Nucleus accumbens (tissue), 56 donors: ENCODE data around the gene USE1.

Source experiments
- DNase-seq, 56 donors: peaks; one replicate each; lab custom pipeline; 2025; lab: John Stamatoyannopoulos, UW

Gene USE1

GRCh38 chr19:17249887-17250548 is 34.9 kb downstream of the USE1 start:
- DNase-seq = no peak

DNA sequence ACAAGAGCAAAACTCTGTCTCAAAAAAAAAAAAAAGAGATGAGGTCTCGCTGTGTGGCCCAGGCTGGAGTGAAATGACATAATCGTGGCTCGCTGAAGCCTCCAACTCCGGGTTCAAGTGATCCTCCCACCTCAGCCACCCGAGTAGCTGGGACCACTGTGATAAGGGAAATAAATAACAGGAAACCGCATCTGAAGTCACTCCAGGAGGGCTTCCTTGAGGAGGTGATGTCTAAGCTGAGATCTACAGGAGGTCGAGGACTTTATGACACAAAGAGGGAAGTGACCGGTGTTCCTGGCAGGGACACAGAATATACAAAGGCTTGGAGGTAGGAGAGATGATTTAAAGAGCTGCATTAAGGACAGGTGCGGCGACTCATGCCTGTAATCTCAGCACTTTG is 39.5 kb downstream of the USE1 start:
- no peak for DNase-seq

DNA sequence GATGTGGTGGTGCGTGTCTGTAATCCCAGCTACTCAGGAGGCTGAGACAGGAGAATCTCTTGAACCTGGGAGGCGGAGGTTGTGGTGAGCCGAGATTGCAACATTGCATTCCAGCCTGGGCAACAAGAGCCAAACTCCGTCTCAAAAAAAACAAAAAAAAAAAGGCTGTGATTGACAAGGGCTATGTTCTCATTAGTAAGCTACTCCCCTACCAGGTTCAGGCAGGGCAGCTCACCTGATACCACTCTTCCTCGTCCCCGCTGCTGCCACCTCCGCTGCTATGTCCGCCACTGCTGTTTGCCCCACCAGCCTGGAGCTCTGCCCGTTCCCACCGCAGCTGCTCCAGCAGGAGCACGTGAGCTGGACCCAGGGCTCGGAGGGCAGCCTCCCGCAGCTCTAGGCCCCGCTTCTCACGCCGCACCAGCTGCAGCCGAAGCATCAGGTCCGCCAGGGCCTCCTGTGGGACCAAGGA is 40.0 kb downstream of the USE1 start:
- no peak for DNase-seq

GRCh38 chr19:17256130-17256529 is 41.0 kb downstream of the USE1 start:
- DNase-seq = no peak

DNA sequence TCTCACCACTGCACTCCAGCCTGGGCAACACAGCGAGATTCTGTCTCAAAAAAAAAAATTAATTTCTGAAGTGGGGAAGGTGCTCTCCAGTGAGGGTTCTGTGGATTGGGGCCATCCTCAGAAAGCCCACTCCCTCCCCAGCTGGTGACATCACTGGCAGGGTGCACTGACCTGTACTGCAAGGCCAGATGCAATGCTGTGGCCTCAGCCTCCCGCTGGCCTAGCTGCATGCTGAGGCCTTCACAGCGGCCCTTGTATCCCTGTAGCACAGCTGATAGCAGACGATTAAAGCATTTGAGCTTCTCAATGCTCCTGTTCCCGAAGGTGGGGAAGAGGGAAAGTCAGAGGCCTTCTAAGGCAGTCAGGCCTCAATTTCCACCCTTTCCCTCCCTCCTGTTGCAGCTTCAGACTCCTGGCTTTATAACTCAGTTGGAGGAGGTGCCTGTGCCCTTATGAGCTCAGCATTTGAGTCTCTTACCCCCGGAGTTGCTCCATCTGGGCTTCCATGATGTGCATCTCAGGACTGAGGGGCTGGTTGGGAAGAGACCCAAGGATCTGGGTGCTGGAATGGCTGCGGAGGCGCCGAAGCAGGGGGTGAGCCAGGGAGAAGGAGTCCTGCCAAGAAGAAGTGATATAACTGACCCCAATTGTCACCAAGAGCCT is 44.1 kb downstream of the USE1 start:
- DNase-seq = no peak

- no peak for DNase-seq
Observed at GRCh38 chr19:17259934-17260333, 44.8 kb downstream of the USE1 start.

GRCh38 chr19:17260842-17261325 is 45.7 kb downstream of the USE1 start:
- DNase-seq = peak in 30 of 56 donors; percentile 3 to 70 (median 34)

- no peak for DNase-seq
Observed at GRCh38 chr19:17262557-17262956, 47.4 kb downstream of the USE1 start.

- no peak for DNase-seq
Observed at GRCh38 chr19:17263712-17264640, 48.8 kb downstream of the USE1 start.

GRCh38 chr19:17264641-17264979 is 49.5 kb downstream of the USE1 start, which contains the start of gene USHBP1:
Gene USHBP1 (minus strand): TSS chr19:17264745. CDS start chr19:17264299, 446 bp downstream.
- DNase-seq = no peak

GRCh38 chr19:17266026-17266425 is 50.9 kb downstream of the USE1 start:
- no peak for DNase-seq

DNA sequence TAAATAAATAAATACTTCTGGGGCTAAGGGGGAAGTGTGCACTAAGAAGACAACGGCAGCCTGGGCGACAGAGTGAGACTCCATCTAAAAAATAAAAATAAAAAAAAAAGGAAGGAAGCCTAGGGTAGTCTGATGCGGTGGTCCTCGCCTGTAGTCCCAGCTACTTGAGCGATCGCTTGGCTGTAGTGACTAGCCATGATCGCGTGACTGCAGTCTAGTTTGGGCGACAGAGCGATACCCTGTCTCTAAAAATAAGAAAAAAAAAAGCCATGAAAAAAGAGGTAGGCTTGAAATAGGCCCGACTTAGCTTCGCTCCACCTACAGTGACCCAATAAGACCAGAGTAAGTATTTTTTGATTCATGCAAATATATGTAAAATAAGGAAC is 51.4 kb downstream of the USE1 start:
- DNase-seq = peak in 1 of 56 donors; percentile 29

DNA sequence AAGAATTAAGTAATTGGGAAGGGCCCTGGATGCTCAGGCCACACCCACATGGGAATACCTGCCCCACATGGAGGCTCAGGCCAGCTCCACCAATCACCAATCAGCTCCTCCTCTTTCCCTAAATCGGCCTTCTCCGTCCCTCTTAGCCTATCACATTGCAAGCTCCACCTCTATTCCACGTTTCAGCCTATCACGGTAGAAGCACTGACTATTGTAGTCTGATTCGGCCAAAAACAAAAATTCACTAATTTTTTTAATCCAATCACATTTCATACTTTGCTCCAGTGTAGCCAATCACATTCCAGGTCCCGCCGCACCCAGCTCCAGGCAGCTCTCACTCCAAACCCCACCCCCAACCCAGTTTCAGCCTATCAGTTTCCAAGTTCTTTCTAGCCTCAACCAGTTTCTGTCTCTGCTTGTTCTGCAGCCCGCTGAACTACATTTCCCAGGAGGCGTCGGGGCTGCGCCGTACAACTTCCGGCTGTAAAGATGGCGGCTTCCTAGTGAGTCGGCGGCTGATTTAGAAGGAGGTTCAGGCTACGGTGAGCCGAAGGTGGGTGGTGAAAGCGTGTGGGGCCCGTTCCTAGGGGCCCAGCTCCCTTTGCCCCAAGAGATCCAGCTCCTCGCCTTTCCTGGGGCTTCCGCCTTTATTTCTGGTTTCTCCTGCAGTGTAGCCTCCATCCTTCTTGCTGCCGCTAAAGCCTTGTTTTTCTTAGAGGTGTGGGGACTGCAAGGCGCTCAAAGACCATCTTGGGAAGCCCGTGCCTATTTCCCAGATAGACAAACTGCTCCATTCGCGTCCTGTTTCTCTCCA is 52.0 kb downstream of the USE1 start, which contains the start of gene BABAM1:
Gene BABAM1 (plus strand): TSS at position 469 of the 814 bp plus-strand sequence. CDS start 1,364 bp downstream, outside the sequence.
- DNase-seq = peak; percentile 81 to 99 (median 96)

- no peak for DNase-seq
Observed at GRCh38 chr19:17268754-17269153, 53.6 kb downstream of the USE1 start.
